Adrenal gland (tissue), 12 donors: ENCODE data around the gene MICU1. TPM values are rescaled to one million over a fixed set of nuclear protein-coding genes. Genes with fewer than 3 reads are reported as not detected.

Source experiments
- DNase-seq, 7 donors: peaks; one replicate each; pipeline ENCODE4 v3.0.0-alpha.2; 2019 to 2020
- H3K27ac ChIP-seq, 5 donors: fragments of 200-600 bp; sonication (generic) in 4 of 5; 1 replicate in 3 of 5; 2 replicates in 2 of 5; pipeline versions ENCODE4 v1.5.1 to v1.8.0; 2016 to 2020; ENCODE audit warnings: mild to moderate bottlenecking in 1 of 5
- H3K27me3 ChIP-seq: fragments of 200-600 bp; 2 replicates; pipeline ENCODE4 v1.8.0; 2021
- H3K36me3 ChIP-seq, 2 donors: fragments of 200-600 bp; replicated peaks in 1 of 2; 1 replicate in 1 of 2; 2 replicates in 1 of 2; pipeline versions ENCODE4 v1.5.1 to v1.8.0; 2018 to 2022
- H3K4me1 ChIP-seq, 2 donors: fragments of 200-600 bp; replicated peaks in 1 of 2; 1 replicate in 1 of 2; 2 replicates in 1 of 2; pipeline versions ENCODE4 v1.5.1 to v1.8.0; 2018 to 2021
- H3K4me3 ChIP-seq, 4 donors: fragments of 200-600 bp; sonication (generic) in 3 of 4; one replicate each; pipeline ENCODE4 v1.5.1; 2016 to 2018
- H3K9me3 ChIP-seq, 3 donors: fragments of 200-600 bp; sonication (generic) in 1 of 3; replicated peaks in 1 of 3; 1 replicate in 2 of 3; 2 replicates in 1 of 3; pipeline versions ENCODE4 v1.5.1 to v1.8.0; 2016 to 2021
- CTCF ChIP-seq, 6 experiments: fragments of 450-650 bp in 4 of 6; fragments of 200-600 bp in 2 of 6; sonication (generic) in 1 of 6; IDR thresholded peaks; 1 replicate in 5 of 6; 2 replicates in 1 of 6; pipeline versions ENCODE4 v1.5.1 to v1.8.0; 2016 to 2021; ENCODE audit warnings: antibody characterized with exemption in 6 of 6, mild to moderate bottlenecking in 2 of 6, moderate library complexity in 1 of 6
- POLR2A ChIP-seq, 2 donors: fragments of 450-650 bp; IDR thresholded peaks; one replicate each; pipeline ENCODE4 v1.6.1; 2017; ENCODE audit warnings: antibody characterized with exemption in 2 of 2, mild to moderate bottlenecking in 2 of 2, moderate library complexity in 1 of 2
- WGBS, 4 donors: extraction: QIAGEN DNeasy Blood & Tissue Kit in 2 of 4; methylation state at CpG; one replicate each; pipeline versions ENCODE4 v1.1.5 to v1.1.7; 2013 to 2017; 5-methylcytosine and 5-hydroxymethylcytosine counted together
- intact Hi-C, 2 donors: fragments of 100-400 bp; cut with DNase I; formaldehyde crosslinking; loops; one replicate each; pipeline versions ENCODE4 v1.14.1 to v1.15.0; 2022 to 2023
- polyA plus RNA-seq, 3 donors: library from polyadenylated mRNA; stranded (reverse); fragments of 200-250 nt in 2 of 3; fragments of 350-450 nt in 1 of 3; fragmentation: Illumina TruSeq in 1 of 3; extraction: RNeasy Lipid Tissue Mini Kit (QIAGEN cat#74804) in 1 of 3; gene quantifications; one replicate each; pipeline ENCODE4 v1.2.3, GENCODE V29; 2013 to 2014
- total RNA-seq, 9 donors: library from RNA; depleted of rRNA in 4 of 9; stranded (reverse); fragments of >200 nt in 4 of 9; fragments of 120-200 nt in 1 of 9; fragmentation: NEBNext Ultra II Directional in 1 of 9; extraction: Animal tissue kit (Norgen Biotek cat#: 25700) in 1 of 9; gene quantifications; one replicate each; pipeline versions ENCODE4 v1.1.0 to v1.2.4, GENCODE V29; 2013 to 2023
- donor health status: healthy with polysubstance abuse.
- donor health status: Bipolar disorder and iron deficiency.
- donor health status: DM: yes; HTN: yes; CAD: no.
- donor health status: DM: no; HTN: no; CAD: no.
- donor health status: DM: no; HTN: no; CAD: no.
- donor health status: DM: yes; HTN: yes; CAD: no.

Gene MICU1
- total and polyA plus RNA-seq, 12 donors, result 56.5 to 122 (median 90.2) TPM

- TF ChIP-seq CTCF (IDR thresholded peaks at IDR 0.05) (no peak), POLR2A (IDR thresholded peaks at IDR 0.05) (no peak)
- Histone ChIP-seq H3K9me3 (no peaks in the 10 kb centered on the region), H3K27me3 (no peaks in the 10 kb centered on the region), H3K4me1 (peaks cover 0 to 3% of the 10 kb centered on the region in 2 donors), H3K4me3 (no peak overlapping the region), H3K27ac (no peak overlapping the region), H3K36me3 (no peaks in the 10 kb centered on the region)
- intact Hi-C loops, result no loop called here
- no peak for DNase-seq
- 66 to 82% (median 77%) methylated on average over 3 of the region's 3 CpGs for WGBS, 4 donors
Observed at GRCh38 chr10:72485701-72486100, 140.2 kb downstream of the MICU1 start.

- Histone ChIP-seq H3K4me3 (no peak overlapping the region), H3K4me1 (no peaks in the 10 kb centered on the region), H3K27ac (no peak overlapping the region), H3K36me3 (no peaks in the 10 kb centered on the region), H3K27me3 (no peaks in the 10 kb centered on the region), H3K9me3 (no peaks in the 10 kb centered on the region)
- TF ChIP-seq CTCF (IDR thresholded peaks at IDR 0.05) (no peak), POLR2A (IDR thresholded peaks at IDR 0.05) (no peak)
- DNase-seq, result no peak
- 92 to 97% (median 93%) methylated on average over 3 of the region's 3 CpGs for WGBS, 4 donors
- intact Hi-C loops, result no loop called here
Observed at GRCh38 chr10:72484521-72484920, 141.4 kb downstream of the MICU1 start.

GRCh38 chr10:72483471-72483870, 142.4 kb downstream of the MICU1 start:
- Histone ChIP-seq H3K4me3 (no peak overlapping the region), H3K27ac (no peak overlapping the region), H3K4me1 (no peaks in the 10 kb centered on the region), H3K36me3 (no peaks in the 10 kb centered on the region), H3K9me3 (no peaks in the 10 kb centered on the region), H3K27me3 (no peaks in the 10 kb centered on the region)
- DNase-seq, result peak in 3 of 7 donors; percentile 4 to 30 (median 19)
- 76 to 87% (median 81%) methylated on average over 3 to 6 of the region's 6 CpGs for WGBS, 4 donors
- TF ChIP-seq POLR2A (IDR thresholded peaks at IDR 0.05) (no peak), CTCF (IDR thresholded peaks at IDR 0.05) (no peak)
- intact Hi-C loops, result no loop called here

- no peaks in the 10 kb centered on the region for H3K4me1 ChIP-seq
- H3K4me3 ChIP-seq, result no peak overlapping the region
- H3K27ac ChIP-seq, result no peak overlapping the region
- H3K27me3 ChIP-seq, result no peaks in the 10 kb centered on the region
- H3K9me3 ChIP-seq, result no peaks in the 10 kb centered on the region
- peak; percentile 29 to 69 (median 41) for DNase-seq
- WGBS, 4 donors, result 75 to 89% (median 81%) methylated on average over 2 of the region's 2 CpGs
- no peaks in the 10 kb centered on the region for H3K36me3 ChIP-seq
- TF ChIP-seq POLR2A (IDR thresholded peaks at IDR 0.05) (no peak), CTCF (IDR thresholded peaks at IDR 0.05) (no peak)
- intact Hi-C loops, result no loop called here
Observed at GRCh38 chr10:72480861-72481260, 145.0 kb downstream of the MICU1 start.
